ENCODE data around the gene ADAMTS8. TPM values are rescaled to one million over a fixed set of nuclear protein-coding genes. Genes with fewer than 3 reads are reported as not detected.

The ADAMTS8 gene
- polyA plus RNA-seq, 1 experiment: 0.05 TPM

GRCh38 chr11:130437848-130438247 lies 9.4 kb upstream of the ADAMTS8 start:
- DNase-seq (ENCODE audit: low read depth): no peak
- TF ChIP-seq CTCF (IDR thresholded peaks at IDR 0.05; ENCODE audit: insufficient read depth, low read depth, low read length): no peak
- Histone ChIP-seq H3K36me3 (ENCODE audit: control insufficient read depth, insufficient read depth, low read length) (no peaks in the 10 kb centered on the region), H3K4me3 (ENCODE audit: low read depth, low read length) (no peak overlapping the region), H3K27me3 (ENCODE audit: control insufficient read depth, insufficient read depth, low read length) (no peaks in the 10 kb centered on the region)
- ChIA-PET CTCF (interaction anchor here (0.6 to 12.2 kb wide), 6 partner anchors 10 to 427 kb away, joined by 3 to 421 read pairs (median 6); partner anchors contain the start of gene ADAMTS15), POLR2A (no interaction called here)

- DNase-seq (ENCODE audit: low read depth): no peak
- Histone ChIP-seq H3K36me3 (ENCODE audit: control insufficient read depth, insufficient read depth, low read length) (no peaks in the 10 kb centered on the region), H3K4me3 (ENCODE audit: low read depth, low read length) (no peak overlapping the region), H3K27me3 (ENCODE audit: control insufficient read depth, insufficient read depth, low read length) (no peaks in the 10 kb centered on the region)
- CTCF ChIA-PET: interaction anchor here (1.3 to 12.2 kb wide), 9 partner anchors 7 to 478 kb away, joined by 3 to 421 read pairs (median 12); partner anchors contain the start of gene ADAMTS15
- TF ChIP-seq CTCF (IDR thresholded peaks at IDR 0.05; ENCODE audit: insufficient read depth, low read depth, low read length): no peak
- POLR2A ChIA-PET: no interaction called here
Measured at GRCh38 chr11:130436171-130436570, 7.8 kb upstream of the ADAMTS8 start.

GRCh38 chr11:130435671-130436070 lies 7.3 kb upstream of the ADAMTS8 start:
- Histone ChIP-seq H3K27me3 (ENCODE audit: control insufficient read depth, insufficient read depth, low read length) (no peaks in the 10 kb centered on the region; the same call in 1 of the 2 replicates), H3K4me3 (ENCODE audit: low read depth, low read length) (no peak overlapping the region), H3K36me3 (ENCODE audit: control insufficient read depth, insufficient read depth, low read length) (no peaks in the 10 kb centered on the region)
- POLR2A ChIA-PET: no interaction called here
- DNase-seq (ENCODE audit: low read depth): no peak
- no peak for TF ChIP-seq CTCF (IDR thresholded peaks at IDR 0.05; ENCODE audit: insufficient read depth, low read depth, low read length)
- CTCF ChIA-PET: interaction anchor here (0.9 to 12.2 kb wide), 44 partner anchors 8 to 479 kb away, joined by 3 to 421 read pairs (median 5); partner anchors contain the start of gene ADAMTS15

GRCh38 chr11:130434521-130435223 lies 6.3 kb upstream of the ADAMTS8 start:
- no peak for DNase-seq (ENCODE audit: low read depth)
- ChIA-PET POLR2A (interaction anchor here (0.6 kb wide), 1 partner anchor 8 kb away, joined by 3 read pairs; no protein-coding TSS in a partner anchor), CTCF (interaction anchor here (0.6 to 12.2 kb wide), 56 partner anchors 8 to 542 kb away, joined by 3 to 421 read pairs (median 4); partner anchors contain the start of genes ADAMTS15 and SNX19)
- Histone ChIP-seq H3K27me3 (ENCODE audit: control insufficient read depth, insufficient read depth, low read length) (peaks cover 8% of the 10 kb centered on the region), H3K36me3 (ENCODE audit: control insufficient read depth, insufficient read depth, low read length) (no peaks in the 10 kb centered on the region), H3K4me3 (ENCODE audit: low read depth, low read length) (peak overlapping the region; percentile 66)
- peak; percentile 84 for TF ChIP-seq CTCF (IDR thresholded peaks at IDR 0.05; ENCODE audit: insufficient read depth, low read depth, low read length)

- no peak for DNase-seq (ENCODE audit: low read depth)
- POLR2A ChIA-PET: no interaction called here
Measured at GRCh38 chr11:130433357-130433756, 4.9 kb upstream of the ADAMTS8 start.

More at GRCh38 chr11:130433357-130433756, 4.9 kb upstream of the ADAMTS8 start:
- no peak for TF ChIP-seq CTCF (IDR thresholded peaks at IDR 0.05; ENCODE audit: insufficient read depth, low read depth, low read length)
- CTCF ChIA-PET: interaction anchor here (0.7 to 12.2 kb wide), 18 partner anchors 9 to 482 kb away, joined by 3 to 421 read pairs (median 4); partner anchors contain the start of genes ADAMTS15 and SNX19
- H3K4me3 ChIP-seq (ENCODE audit: low read depth, low read length): no peak overlapping the region
- H3K36me3 ChIP-seq (ENCODE audit: control insufficient read depth, insufficient read depth, low read length): no peaks in the 10 kb centered on the region
- H3K27me3 ChIP-seq (ENCODE audit: control insufficient read depth, insufficient read depth, low read length): peaks cover 19% of the 10 kb centered on the region
